ENCODE results near the gene MALAT1.
"Not testable (repeated sequence)": the region's sequence is repeated elsewhere in the genome, so short reads cannot be mapped to it uniquely, and the experiment has no call there.

The MALAT1 gene

GRCh38 chr11:65498977-65499712 lies at the start of gene MALAT1:
MALAT1 (plus strand) TSS chr11:65499045.
- peak; percentile 94 for DNase-seq

- not testable (repeated sequence) for DNase-seq
These were observed 47.5 kb upstream of the MALAT1 start for GRCh38 chr11:65451301-65451700.

- not testable (repeated sequence) for DNase-seq
These were observed 46.6 kb upstream of the MALAT1 start for GRCh38 chr11:65452259-65452658.

GRCh38 chr11:65452806-65453490 lies 45.9 kb upstream of the MALAT1 start:
- no peak for DNase-seq

- no peak for DNase-seq
These were observed 44.5 kb upstream of the MALAT1 start for GRCh38 chr11:65454311-65454695.

GRCh38 chr11:65454696-65455456 lies 44.0 kb upstream of the MALAT1 start:
- peak; percentile 69 for DNase-seq

GRCh38 chr11:65456418-65456817 lies 42.4 kb upstream of the MALAT1 start:
- no peak for DNase-seq

- no peak for DNase-seq
These were observed 39.3 kb upstream of the MALAT1 start for GRCh38 chr11:65459552-65459951.

- not testable (repeated sequence) for DNase-seq
These were observed 33.4 kb upstream of the MALAT1 start for GRCh38 chr11:65465471-65465870.

- DNase-seq, result not testable (repeated sequence)
These were observed 31.5 kb upstream of the MALAT1 start for GRCh38 chr11:65467306-65467705.

GRCh38 chr11:65468874-65469333 lies 29.9 kb upstream of the MALAT1 start:
- DNase-seq, result no peak

- DNase-seq, result no peak
These were observed 28.3 kb upstream of the MALAT1 start for GRCh38 chr11:65470433-65471049.

GRCh38 chr11:65471447-65471891 lies 27.4 kb upstream of the MALAT1 start:
- DNase-seq, result no peak

GRCh38 chr11:65472588-65473277 lies 26.1 kb upstream of the MALAT1 start:
- DNase-seq, result not testable (repeated sequence)

GRCh38 chr11:65473278-65473860 lies 25.5 kb upstream of the MALAT1 start:
- DNase-seq, result no peak

- no peak for DNase-seq
These were observed 24.0 kb upstream of the MALAT1 start for GRCh38 chr11:65474864-65475263.

- DNase-seq, result no peak
These were observed 22.2 kb upstream of the MALAT1 start for GRCh38 chr11:65476632-65477148.

GRCh38 chr11:65477149-65477965 lies 21.5 kb upstream of the MALAT1 start:
- peak; percentile 84 for DNase-seq

- no peak for DNase-seq
These were observed 20.3 kb upstream of the MALAT1 start for GRCh38 chr11:65478388-65479183.

Measured in activated CD4-positive, alpha-beta T cell treated with anti-CD3 and anti-CD28 coated beads for 1 hour (primary cell).